Measurements from ENCODE around the gene DPP7.
A peak's percentile ranks its signal among the peaks of the same experiment; 100 is the strongest.

The DPP7 gene

DNA sequence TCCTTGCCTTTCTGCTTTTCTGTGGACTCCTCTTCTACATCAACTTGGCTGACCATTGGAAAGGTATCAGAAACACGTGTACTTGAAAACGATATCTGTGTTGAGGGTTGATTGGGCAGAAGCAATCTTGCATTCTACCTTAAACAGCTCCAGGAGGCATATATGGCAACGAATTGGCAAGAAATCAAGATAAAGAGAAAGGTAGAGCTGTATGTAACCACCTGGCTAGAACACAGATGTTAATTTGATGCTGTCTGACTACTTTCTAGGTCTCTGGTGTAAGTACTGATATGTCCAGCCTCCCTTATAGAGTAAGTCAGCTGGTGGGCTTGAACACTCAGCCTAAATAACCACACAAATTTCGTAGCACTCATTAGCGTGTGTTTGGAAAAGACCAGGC is 26.4 kb downstream of the DPP7 start:
- no peak for DNase-seq (ENCODE audit: low read depth, low spot score)

DNA sequence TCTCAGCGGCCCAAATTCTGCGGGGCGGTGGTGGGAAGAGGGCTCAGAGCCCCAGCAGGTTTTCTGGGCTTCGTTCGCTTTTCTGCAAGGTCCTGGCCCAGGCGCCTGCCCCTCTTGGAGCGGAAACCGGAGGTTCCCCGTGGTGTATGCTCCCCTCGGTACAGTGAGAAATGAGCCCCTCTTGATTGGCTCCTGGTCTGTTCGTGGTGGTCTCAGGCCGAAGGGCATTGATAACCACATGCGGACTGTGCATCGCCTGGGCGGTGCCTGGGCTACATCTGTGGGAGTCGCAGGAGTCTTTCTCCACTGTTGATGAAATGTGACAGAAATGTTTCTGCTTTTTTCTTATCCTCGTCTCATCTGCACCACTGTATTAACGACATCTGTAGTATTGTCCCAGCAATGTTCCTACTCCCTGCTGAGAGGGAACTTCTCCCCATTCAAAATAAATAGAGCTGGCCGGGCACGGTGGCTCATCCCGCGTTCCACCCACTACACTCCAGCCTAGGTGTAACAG is 27.1 kb downstream of the DPP7 start:
- no peak for DNase-seq (ENCODE audit: low read depth, low spot score)

GRCh38 chr9:137086531-137087408 is 27.8 kb downstream of the DPP7 start, which contains the start of gene MAN1B1:
MAN1B1 (plus strand) TSS chr9:137086985; CDS start chr9:137087000, 15 bp downstream.
- peak; percentile 100 for DNase-seq (ENCODE audit: low read depth, low spot score)

GRCh38 chr9:137085920-137086530 is 28.5 kb downstream of the DPP7 start:
- peak; percentile 63 for DNase-seq (ENCODE audit: low read depth, low spot score)

GRCh38 chr9:137084526-137084925 is 30.0 kb downstream of the DPP7 start:
- DNase-seq (ENCODE audit: low read depth, low spot score), result no peak

- DNase-seq (ENCODE audit: low read depth, low spot score), result peak; percentile 76
Measured at GRCh38 chr9:137083394-137084004, 31.0 kb downstream of the DPP7 start.

- DNase-seq (ENCODE audit: low read depth, low spot score), result no peak
Measured at GRCh38 chr9:137082925-137083290, 31.6 kb downstream of the DPP7 start.

DNA sequence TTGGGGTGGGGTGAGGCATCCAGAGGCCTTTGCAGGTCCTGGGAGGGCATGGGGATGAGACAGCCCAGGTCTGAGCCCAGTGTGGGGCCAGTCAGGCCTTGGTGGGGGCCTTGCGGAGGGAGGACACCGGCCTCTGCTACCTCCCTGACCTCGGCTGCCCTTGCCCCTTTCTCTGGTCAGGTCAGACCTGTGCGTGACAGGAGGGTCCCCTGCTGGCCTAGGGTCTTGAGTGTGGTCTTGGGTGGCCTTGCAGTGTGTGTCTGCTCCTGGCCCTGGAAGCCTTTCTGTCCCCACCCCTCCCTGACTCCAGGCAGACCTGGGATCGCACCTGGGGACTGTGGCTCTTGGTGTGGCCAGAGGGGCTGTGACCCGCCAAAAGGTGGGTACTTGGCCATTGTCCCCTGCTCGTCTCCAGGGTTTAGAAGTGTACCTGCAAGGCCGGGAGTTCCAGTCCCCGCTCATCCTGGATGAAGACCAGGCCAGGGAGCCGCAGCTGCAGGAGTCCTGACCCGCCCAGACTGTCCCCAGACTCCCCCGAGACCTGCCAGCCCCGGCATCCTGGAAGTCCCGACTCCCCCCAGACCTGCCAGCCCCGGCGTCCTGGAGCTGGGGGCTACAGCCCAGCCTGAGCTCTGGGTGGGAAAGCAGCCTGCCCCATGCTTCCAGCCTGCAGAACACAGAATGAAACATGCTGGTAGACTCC is 32.2 kb downstream of the DPP7 start:
- DNase-seq (ENCODE audit: low read depth, low spot score), result no peak

GRCh38 chr9:137080260-137081122 is 34.0 kb downstream of the DPP7 start:
- DNase-seq (ENCODE audit: low read depth, low spot score), result no peak

DNA sequence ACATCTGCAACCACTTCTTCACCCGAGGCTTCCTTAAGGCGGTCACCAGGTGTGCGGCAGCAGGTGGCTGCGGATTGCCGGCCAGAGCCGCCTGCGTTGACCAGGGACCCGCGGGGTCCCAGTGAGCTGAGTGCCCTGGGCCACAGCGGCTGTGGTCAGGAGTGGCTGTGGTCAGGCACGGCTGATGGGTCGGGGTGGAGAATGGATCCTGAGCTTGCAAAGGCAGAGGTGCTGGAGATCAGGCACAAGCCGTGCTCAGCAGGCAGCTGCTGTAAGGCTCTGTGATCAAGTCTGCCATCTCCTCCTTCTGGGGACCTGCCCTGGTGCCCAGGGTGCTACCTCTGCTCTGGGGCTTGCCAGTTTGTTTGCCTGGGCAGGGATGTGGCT is 35.1 kb downstream of the DPP7 start:
- DNase-seq (ENCODE audit: low read depth, low spot score), result no peak

DNA sequence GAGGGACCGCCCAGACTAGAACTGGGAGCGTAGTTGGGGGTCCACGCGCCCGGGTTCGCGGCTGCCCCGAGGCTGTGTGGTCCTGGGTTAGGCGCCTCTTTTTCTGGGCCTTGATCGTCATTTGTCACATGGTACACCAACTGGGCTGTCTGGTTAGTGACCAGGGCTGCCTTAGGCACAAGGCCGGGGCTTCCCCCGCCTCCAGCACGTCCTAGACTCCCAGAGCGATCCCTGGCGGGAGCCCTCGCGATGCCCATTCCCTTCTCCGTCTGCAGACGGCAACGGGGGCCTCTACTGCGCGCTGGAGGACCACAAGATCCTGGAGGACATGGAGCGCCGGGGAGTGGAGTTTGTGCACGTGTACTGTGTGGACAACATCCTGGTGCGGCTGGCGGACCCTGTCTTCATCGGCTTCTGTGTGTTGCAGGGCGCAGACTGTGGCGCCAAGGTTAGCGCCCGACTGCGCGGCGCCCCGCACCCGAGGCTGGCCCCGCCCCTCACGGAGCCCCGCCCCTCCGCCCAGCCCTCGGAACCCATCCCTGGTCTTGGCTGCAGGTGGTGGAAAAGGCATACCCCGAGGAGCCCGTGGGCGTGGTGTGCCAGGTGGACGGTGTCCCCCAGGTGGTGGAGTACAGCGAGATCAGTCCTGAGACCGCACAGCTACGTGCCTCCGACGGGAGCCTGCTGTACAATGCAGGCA is 35.7 kb downstream of the DPP7 start:
- DNase-seq (ENCODE audit: low read depth, low spot score), result peak; percentile 81

DNA sequence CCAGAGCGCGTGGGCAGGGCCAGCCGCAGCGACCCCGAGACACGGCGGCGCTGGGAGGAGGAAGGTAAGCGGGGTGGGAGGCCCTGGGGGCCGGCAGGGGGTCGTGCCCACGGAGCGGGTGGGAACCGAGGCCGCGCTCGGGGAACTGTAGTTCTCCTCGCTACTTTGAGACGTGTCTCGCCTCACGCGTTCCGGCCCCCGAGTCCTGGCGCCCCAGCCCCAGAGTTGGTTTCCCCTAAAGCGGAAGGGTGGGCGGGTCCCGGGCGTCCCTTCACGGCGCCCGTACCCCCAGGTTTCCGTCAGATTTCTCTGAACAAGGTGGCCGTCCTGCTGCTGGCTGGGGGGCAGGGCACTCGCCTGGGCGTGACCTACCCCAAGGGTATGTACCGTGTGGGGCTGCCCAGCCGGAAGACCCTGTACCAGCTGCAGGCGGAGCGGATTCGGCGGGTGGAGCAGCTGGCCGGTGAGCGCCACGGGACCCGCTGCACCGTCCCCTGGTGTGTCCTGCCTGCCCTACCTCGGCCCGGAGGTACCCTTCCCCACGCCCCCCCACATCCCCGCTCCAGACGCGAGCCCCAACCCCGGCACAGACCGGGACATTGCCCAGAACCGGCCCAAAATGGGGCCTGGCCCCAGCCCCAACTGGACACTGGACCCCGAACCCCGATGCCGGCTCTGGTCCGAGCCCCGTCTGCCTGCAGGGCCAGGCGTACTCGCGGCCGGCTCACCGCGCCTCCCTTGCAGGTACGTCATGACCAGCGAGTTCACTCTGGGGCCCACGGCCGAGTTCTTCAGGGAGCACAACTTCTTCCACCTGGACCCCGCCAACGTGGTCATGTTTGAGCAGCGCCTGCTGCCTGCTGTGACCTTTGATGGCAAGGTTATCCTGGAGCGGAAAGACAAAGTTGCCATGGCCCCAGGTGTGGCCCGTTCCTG is 36.5 kb downstream of the DPP7 start:
- DNase-seq (ENCODE audit: low read depth, low spot score), result no peak

DNA sequence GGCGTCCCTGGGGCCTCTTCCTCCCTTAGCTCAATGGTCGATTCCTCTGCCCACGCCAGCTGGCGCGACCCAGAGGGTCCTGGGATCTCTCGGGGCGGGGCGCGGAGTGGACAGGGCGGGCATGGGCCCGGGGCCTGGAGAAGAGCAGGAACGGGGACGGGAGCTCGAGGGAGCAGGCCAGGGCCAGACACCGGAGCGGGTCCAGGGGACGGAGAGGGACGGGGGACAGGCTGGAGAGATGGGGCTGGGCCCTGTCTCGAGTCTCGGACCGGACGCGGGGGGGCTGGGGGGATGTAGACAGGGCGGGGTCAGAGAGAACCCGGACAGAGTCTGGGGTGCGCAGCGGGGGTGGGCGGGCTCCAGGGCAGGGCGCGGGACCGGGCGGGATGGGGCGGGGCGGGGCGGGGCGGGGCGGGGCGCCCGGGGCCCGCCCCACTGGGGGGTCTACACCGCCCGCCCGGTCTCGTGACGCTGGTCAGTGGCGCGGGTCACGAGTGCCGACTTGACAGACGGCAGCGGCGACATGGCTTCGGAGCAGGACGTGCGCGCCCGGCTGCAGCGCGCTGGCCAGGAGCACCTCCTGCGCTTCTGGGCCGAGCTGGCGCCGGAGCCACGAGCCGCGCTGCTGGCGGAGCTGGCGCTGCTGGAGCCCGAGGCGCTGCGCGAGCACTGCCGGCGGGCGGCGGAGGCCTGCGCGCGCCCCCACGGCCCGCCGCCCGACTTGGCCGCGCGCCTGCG is 37.4 kb downstream of the DPP7 start, which contains the start of gene UAP1L1:
UAP1L1 (plus strand) TSS at position 508 of the 738 bp plus-strand sequence; CDS start at position 524, 16 bp downstream.
- no peak for DNase-seq (ENCODE audit: low read depth, low spot score)

DNA sequence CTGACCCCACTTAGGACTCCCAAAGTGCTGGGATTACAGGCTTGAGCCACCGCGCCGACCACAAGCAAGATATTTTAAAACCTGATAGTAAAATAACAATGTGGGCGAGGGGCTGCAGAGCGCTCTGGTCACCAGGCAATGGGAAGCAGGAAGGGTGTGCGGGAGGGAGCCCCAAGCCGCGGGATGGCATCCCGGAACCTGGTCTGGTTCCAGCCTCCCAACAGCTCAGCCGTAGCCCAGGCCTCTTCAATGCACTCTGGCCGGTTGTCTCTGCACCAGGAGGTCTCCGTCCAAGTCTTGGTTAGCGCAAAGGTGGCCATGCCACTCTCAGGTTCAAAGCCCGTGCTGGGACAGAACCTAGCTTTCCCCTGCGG is 37.9 kb downstream of the DPP7 start:
- no peak for DNase-seq (ENCODE audit: low read depth, low spot score)

DNA sequence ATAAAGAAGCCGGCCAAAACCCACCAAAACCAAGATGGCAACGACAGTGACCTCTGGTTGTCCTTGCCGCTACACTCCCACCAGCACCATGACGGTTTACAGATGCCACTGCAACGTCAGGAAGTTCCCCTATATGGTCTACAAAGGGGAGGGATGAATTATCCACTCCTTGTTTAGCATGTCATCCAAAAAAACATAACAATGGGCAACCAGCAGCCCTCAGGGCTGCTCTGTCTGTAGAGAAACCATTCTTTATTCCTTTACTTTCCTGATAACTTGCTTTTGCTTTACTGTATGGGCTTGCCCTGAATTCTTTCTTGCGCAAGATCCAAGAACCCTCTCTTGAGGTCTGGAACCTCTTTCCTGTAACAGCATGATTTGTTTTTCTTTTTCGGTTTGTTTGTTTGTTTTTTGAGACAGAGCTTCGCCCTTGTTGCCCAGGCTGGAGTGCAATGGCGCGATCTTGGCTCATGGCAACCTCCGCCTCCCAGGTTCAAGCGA is 39.2 kb downstream of the DPP7 start:
- peak; percentile 75 for DNase-seq (ENCODE audit: low read depth, low spot score)

DNA sequence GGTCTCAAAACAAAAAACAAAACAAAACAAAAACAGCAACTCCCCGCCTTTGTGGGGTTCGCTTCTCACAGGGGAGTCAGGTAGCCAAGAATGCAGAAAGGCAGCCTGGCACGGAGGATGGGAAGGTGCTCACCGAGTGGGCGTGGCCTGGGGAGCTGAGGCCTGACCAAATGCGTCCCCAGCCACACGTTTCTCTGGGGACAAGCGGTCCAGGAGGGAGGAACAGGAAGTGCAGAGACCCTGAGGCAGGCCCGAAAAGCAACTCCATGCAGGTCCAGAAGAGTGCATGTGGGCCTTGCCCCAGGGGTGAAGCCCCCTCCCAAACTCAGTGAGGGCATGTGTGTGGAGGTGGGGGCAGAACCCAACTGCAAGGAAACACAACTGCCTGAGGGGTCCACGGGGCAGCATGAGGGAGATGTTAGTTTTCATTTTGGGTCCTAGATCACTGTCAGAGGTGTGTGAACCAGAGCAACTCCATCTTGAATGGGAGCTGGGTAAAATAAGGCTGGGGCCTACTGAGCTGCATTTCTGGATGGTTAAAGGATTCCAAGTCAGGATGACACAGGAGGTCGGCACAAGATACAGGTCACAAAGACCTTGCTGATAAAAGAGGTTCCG is 39.8 kb downstream of the DPP7 start:
- DNase-seq (ENCODE audit: low read depth, low spot score), result peak; percentile 30

- DNase-seq (ENCODE audit: low read depth, low spot score), result no peak
Measured at GRCh38 chr9:137073992-137074399, 40.5 kb downstream of the DPP7 start.

- no peak for DNase-seq (ENCODE audit: low read depth, low spot score)
Measured at GRCh38 chr9:137071282-137071681, 43.3 kb downstream of the DPP7 start.

All from ELF-1 (cell line).